ENCODE results near the gene FANCI. TPM values are rescaled to one million over a fixed set of nuclear protein-coding genes. Genes with fewer than 3 reads are reported as not detected.

The FANCI gene
- total RNA-seq, 4 donors from 2014 or later: 5.0 to 32.3 (median 15.0) TPM

DNA sequence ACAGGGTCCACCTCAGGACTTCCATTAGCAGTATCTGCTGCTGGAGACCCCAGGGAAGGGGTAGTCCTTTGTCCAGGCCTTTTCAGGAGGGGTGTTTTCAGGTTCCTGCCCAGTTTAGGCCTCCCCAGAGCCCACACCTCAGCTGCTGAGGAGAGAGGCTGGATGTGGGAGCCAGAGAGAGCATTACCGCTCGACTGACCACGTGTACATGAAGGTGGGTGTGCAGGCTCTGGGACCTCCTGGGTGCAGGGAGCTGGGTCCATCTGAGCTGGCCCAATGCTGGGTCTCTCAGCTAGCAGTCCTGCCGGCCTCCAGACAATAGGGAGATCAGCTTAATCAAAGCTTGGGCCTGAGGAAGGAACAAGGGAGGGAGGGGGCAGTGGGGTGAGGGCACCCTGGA, 120.0 kb downstream of the FANCI start:
- H3K4me3 ChIP-seq: no peak overlapping the region
- H3K36me3 ChIP-seq: no peaks in the 10 kb centered on the region
- TF ChIP-seq POLR2A (IDR thresholded peaks at IDR 0.05): no peak
- TF ChIP-seq, protein P1, sequence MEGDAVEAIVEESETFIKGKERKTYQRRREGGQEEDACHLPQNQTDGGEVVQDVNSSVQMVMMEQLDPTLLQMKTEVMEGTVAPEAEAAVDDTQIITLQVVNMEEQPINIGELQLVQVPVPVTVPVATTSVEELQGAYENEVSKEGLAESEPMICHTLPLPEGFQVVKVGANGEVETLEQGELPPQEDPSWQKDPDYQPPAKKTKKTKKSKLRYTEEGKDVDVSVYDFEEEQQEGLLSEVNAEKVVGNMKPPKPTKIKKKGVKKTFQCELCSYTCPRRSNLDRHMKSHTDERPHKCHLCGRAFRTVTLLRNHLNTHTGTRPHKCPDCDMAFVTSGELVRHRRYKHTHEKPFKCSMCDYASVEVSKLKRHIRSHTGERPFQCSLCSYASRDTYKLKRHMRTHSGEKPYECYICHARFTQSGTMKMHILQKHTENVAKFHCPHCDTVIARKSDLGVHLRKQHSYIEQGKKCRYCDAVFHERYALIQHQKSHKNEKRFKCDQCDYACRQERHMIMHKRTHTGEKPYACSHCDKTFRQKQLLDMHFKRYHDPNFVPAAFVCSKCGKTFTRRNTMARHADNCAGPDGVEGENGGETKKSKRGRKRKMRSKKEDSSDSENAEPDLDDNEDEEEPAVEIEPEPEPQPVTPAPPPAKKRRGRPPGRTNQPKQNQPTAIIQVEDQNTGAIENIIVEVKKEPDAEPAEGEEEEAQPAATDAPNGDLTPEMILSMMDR (IDR thresholded peaks at IDR 0.05): no peak
- no peak overlapping the region for H3K27ac ChIP-seq
- WGBS, 2 donors: 20% methylated on average over 4 of the region's 4 CpGs; no CpG with 5 or more reads in 1 of the 2 donors
- no peaks in the 10 kb centered on the region for H3K9me3 ChIP-seq
- no peak for DNase-seq
- intact Hi-C loops (cut with DNase I): no loop called here
- H3K27me3 ChIP-seq: peaks cover 46 to 100% (median 85%) of the 10 kb centered on the region in 4 donors
- H3K4me1 ChIP-seq: peaks cover 19 to 67% (median 22%) of the 10 kb centered on the region in 3 donors

DNA sequence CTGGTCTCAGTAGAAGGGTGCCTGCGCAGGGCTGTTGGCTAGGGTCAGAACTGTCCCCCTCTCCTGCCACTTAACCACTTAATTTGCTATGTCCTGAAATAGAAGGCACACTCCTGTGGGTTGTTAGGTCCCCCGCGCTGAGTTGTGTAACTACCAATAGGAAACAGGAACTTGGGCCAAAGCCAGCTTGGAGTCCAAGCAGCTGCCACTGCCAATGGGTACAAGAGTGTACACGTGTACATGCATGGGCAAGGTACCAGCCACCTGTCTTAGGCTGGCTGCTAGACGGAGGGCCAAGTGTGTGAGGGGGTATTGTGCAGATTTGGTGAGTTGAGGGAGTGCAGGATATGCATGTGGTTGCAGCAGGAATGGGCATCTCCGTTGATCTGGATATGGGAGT, 120.6 kb downstream of the FANCI start:
- Histone ChIP-seq H3K9me3 (no peaks in the 10 kb centered on the region), H3K4me1 (peaks cover 15 to 63% (median 17%) of the 10 kb centered on the region in 3 donors), H3K36me3 (no peaks in the 10 kb centered on the region), H3K27me3 (peaks cover 52 to 100% (median 87%) of the 10 kb centered on the region in 4 donors), H3K4me3 (no peak overlapping the region), H3K27ac (no peak overlapping the region)
- 8 to 9% methylated on average over 5 to 6 of the region's 6 CpGs for WGBS, 2 donors
- DNase-seq: no peak
- intact Hi-C loops (cut with DNase I): no loop called here
- TF ChIP-seq, protein P1 (IDR thresholded peaks at IDR 0.05): no peak
- no peak for TF ChIP-seq POLR2A (IDR thresholded peaks at IDR 0.05)

DNA sequence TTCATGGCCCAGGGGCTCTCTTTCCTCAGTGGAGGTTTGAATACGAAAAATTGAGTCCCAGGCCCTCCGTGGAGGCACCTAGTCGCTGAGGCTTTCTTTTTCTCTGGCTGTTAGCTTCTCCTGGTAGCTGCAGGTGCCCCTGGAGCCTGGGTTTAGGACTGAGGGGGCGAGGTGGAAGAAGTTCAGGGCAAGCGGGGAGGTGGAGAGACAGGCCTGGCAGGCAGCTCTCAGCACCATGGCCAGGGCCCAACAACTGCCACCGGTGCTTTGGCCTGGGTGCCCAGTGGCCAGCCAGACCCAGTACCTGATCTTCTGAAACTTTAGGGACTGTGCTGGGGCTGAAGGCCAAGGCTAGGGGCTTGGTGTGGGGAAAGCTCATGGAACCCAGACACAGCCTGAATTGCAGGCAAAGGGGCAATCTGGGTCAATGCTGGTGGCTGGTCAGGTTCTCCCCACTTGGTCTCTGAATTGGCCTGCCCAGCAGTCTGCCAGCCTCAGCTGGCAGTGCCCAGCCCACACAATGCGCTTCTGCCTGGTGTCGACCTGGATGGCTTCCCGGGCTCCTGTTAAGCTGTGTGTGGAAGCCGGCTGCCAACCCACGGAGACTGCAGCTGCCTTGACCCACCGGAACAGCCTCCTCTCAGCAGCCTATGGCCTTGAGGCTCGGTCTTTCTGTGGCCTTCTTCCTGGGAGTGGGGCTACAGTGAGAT, 121.1 kb downstream of the FANCI start:
- H3K27me3 ChIP-seq: peaks cover 55 to 100% (median 85%) of the 10 kb centered on the region in 4 donors
- H3K4me3 ChIP-seq: no peak overlapping the region
- 21 to 28% methylated on average over 3 to 7 of the region's 13 CpGs for WGBS, 2 donors
- H3K4me1 ChIP-seq: peaks cover 15 to 59% (median 15%) of the 10 kb centered on the region in 3 donors
- no peak overlapping the region for H3K27ac ChIP-seq
- H3K36me3 ChIP-seq: no peaks in the 10 kb centered on the region
- TF ChIP-seq POLR2A (IDR thresholded peaks at IDR 0.05): no peak
- TF ChIP-seq, protein P1 (IDR thresholded peaks at IDR 0.05): no peak
- H3K9me3 ChIP-seq: no peaks in the 10 kb centered on the region
- intact Hi-C loops (cut with DNase I): loop anchor here (5.0 kb wide), 1 partner anchor 52 kb away; no protein-coding TSS in a partner anchor
- no peak for DNase-seq

DNA sequence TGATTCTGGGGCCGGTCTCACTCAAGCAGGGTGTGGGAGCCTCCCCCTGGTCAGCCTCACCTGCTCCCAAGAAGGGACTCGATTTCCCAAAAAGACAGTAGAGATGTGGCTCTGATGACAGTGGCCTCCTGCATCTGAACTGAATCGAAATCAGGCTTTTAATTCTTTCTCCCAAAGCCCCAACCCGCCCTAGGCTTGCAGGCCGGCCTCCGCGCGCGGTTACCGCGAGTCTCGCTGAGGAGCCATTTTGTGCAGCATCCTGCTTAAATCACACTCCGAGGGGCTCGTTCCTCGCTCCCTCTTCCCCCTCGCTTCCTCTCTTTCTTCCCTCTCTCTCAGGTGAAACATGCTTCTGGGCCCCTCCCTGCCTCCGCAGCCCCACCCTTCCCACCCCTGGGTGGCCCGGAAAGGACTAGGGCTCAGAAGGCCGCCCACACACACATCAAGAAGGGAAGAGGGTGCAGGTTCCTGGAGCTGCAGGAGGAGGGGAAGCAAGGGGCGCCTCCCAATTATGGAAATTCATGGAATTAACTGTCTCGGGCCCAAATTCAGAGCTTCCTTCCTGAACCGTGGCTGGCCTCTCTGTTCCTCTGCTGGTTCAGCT, 121.8 kb downstream of the FANCI start:
- 12 to 13% methylated on average over 16 to 17 of the region's 22 CpGs for WGBS, 2 donors
- intact Hi-C loops (cut with DNase I): loop anchor here (5.0 kb wide), 1 partner anchor 52 kb away; no protein-coding TSS in a partner anchor
- TF ChIP-seq, protein P1 (IDR thresholded peaks at IDR 0.05): no peak
- TF ChIP-seq POLR2A (IDR thresholded peaks at IDR 0.05): no peak
- Histone ChIP-seq H3K4me3 (no peak overlapping the region), H3K4me1 (peaks cover 15 to 60% (median 15%) of the 10 kb centered on the region in 3 donors), H3K36me3 (no peaks in the 10 kb centered on the region), H3K27ac (no peak overlapping the region), H3K9me3 (no peaks in the 10 kb centered on the region), H3K27me3 (peaks cover 52 to 100% (median 87%) of the 10 kb centered on the region in 4 donors)
- DNase-seq: no peak

Small RNAs within 50 kb of the gene (small RNA-seq; reads per million reads assigned to genes)
- 0 reads per million in 4 donors for gene MIR6766

Other genes starting within 250 kb of the FANCI start
- gene ABHD2, start 155.5 kb upstream of the FANCI start, total RNA-seq: 10 to 100 TPM; 31.0 to 49.3 (median 35.3) TPM
- gene RLBP1, start 22.4 kb upstream of the FANCI start, total RNA-seq: not detected
- 10 to 100 TPM; 38.4 to 60.7 (median 52.9) TPM for gene POLG, start 90.8 kb downstream of the FANCI start, total RNA-seq